ENCODE measurements around the gene ARID1B. TPM values are rescaled to one million over a fixed set of nuclear protein-coding genes. Genes with fewer than 3 reads are reported as not detected.

Gene ARID1B
- total RNA-seq, 1 donor from 2014 or later = 75.4 TPM

DNA sequence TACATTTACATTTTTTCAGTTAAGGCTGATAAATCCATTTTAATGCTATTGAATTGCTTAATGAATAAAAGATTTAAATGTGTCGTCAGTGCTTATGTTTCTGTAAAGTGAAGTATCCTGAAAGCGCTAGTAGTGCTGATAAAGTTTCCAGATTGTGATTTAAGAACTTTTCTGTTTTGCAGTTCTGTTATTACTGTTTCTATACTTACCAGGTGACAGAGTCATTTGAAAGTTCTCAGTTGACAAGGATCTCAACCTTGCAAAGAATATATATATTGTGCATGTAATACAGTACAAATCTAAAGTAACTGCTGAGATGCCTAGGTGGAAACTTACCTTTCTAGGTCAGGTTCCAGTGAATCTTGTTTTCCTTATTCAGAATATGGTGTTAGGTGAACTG lies 201.8 kb downstream of the ARID1B start:
- H3K79me2 ChIP-seq (ENCODE audit: insufficient read depth, low read length) = peaks cover 97% of the 10 kb centered on the region
- no peak for TF ChIP-seq CTCF (IDR thresholded peaks at IDR 0.05; ENCODE audit: insufficient read depth, low read depth, low read length)
- H3K27ac ChIP-seq (ENCODE audit: low read depth, low read length) = no peak overlapping the region
- peaks cover 27% of the 10 kb centered on the region for H3K4me1 Mint-ChIP-seq (ENCODE audit: low read depth, unreplicated experiment)
- H3K9me3 ChIP-seq (ENCODE audit: insufficient read depth, low read depth, low read length) = no peaks in the 10 kb centered on the region
- H3K27me3 Mint-ChIP-seq (ENCODE audit: low read depth, unreplicated experiment) = no peaks in the 10 kb centered on the region
- H3K27me3 ChIP-seq (ENCODE audit: insufficient read depth, low read length) = no peaks in the 10 kb centered on the region
- H2AFZ ChIP-seq (ENCODE audit: low read depth, low read length) = no peak overlapping the region
- no peaks in the 10 kb centered on the region for H3K9me3 Mint-ChIP-seq (ENCODE audit: unreplicated experiment)
- no peaks in the 10 kb centered on the region for H3K4me1 ChIP-seq (ENCODE audit: insufficient read depth, low read length)
- H3K4me2 ChIP-seq (ENCODE audit: low read length) = no peak overlapping the region
- peaks cover 70% of the 10 kb centered on the region for H4K20me1 ChIP-seq (ENCODE audit: insufficient read depth, low read length)
- H3K36me3 Mint-ChIP-seq (ENCODE audit: low read depth, unreplicated experiment) = peaks cover 2% of the 10 kb centered on the region
- H3K4me3 Mint-ChIP-seq (ENCODE audit: unreplicated experiment) = no peak overlapping the region
- H3K9ac ChIP-seq (ENCODE audit: low read length) = no peak overlapping the region
- H3K4me3 ChIP-seq (ENCODE audit: insufficient read depth, low read depth, low read length) = no peak overlapping the region
- no peaks in the 10 kb centered on the region for H3K36me3 ChIP-seq (ENCODE audit: insufficient read depth, low read length)
- no peak overlapping the region for H3K27ac Mint-ChIP-seq (ENCODE audit: unreplicated experiment)
- DNase-seq (ENCODE audit: low read depth) (no peak), FAIRE-seq (no peak)

GRCh38 chr6:156980515-156980914 lies 203.3 kb downstream of the ARID1B start:
- no peak overlapping the region for H3K27ac ChIP-seq (ENCODE audit: low read depth, low read length)
- no peak overlapping the region for H3K4me3 Mint-ChIP-seq (ENCODE audit: unreplicated experiment)
- H3K4me2 ChIP-seq (ENCODE audit: low read length) = no peak overlapping the region
- no peak for DNase-seq (ENCODE audit: low read depth)
- H3K79me2 ChIP-seq (ENCODE audit: insufficient read depth, low read length) = peaks cover 97% of the 10 kb centered on the region
- peaks cover 72% of the 10 kb centered on the region for H4K20me1 ChIP-seq (ENCODE audit: insufficient read depth, low read length)
- H3K9ac ChIP-seq (ENCODE audit: low read length) = no peak overlapping the region
- no peaks in the 10 kb centered on the region for H3K9me3 ChIP-seq (ENCODE audit: insufficient read depth, low read depth, low read length)
- H3K4me1 ChIP-seq (ENCODE audit: insufficient read depth, low read length) = no peaks in the 10 kb centered on the region
- no peak for FAIRE-seq
- H3K4me3 ChIP-seq (ENCODE audit: insufficient read depth, low read depth, low read length) = no peak overlapping the region
- no peak overlapping the region for H2AFZ ChIP-seq (ENCODE audit: low read depth, low read length)
- H3K27me3 ChIP-seq (ENCODE audit: insufficient read depth, low read length) = no peaks in the 10 kb centered on the region
- H3K27me3 Mint-ChIP-seq (ENCODE audit: low read depth, unreplicated experiment) = no peaks in the 10 kb centered on the region
- H3K9me3 Mint-ChIP-seq (ENCODE audit: unreplicated experiment) = no peaks in the 10 kb centered on the region
- no peaks in the 10 kb centered on the region for H3K36me3 ChIP-seq (ENCODE audit: insufficient read depth, low read length)
- H3K27ac Mint-ChIP-seq (ENCODE audit: unreplicated experiment) = no peak overlapping the region
- H3K36me3 Mint-ChIP-seq (ENCODE audit: low read depth, unreplicated experiment) = peaks cover 2% of the 10 kb centered on the region
- TF ChIP-seq CTCF (IDR thresholded peaks at IDR 0.05; ENCODE audit: insufficient read depth, low read depth, low read length) (no peak), EZH2 (IDR thresholded peaks at IDR 0.05; ENCODE audit: insufficient read depth, low read length) (no peak)
- H3K4me1 Mint-ChIP-seq (ENCODE audit: low read depth, unreplicated experiment) = peaks cover 34% of the 10 kb centered on the region

GRCh38 chr6:156980948-156981347 lies 203.8 kb downstream of the ARID1B start:
- Mint-ChIP-seq H3K27me3 (ENCODE audit: low read depth, unreplicated experiment) (no peaks in the 10 kb centered on the region), H3K36me3 (ENCODE audit: low read depth, unreplicated experiment) (peaks cover 2% of the 10 kb centered on the region), H3K4me3 (ENCODE audit: unreplicated experiment) (no peak overlapping the region), H3K9me3 (ENCODE audit: unreplicated experiment) (no peaks in the 10 kb centered on the region), H3K27ac (ENCODE audit: unreplicated experiment) (no peak overlapping the region), H3K4me1 (ENCODE audit: low read depth, unreplicated experiment) (peaks cover 34% of the 10 kb centered on the region)
- Histone ChIP-seq H3K4me3 (ENCODE audit: insufficient read depth, low read depth, low read length) (no peak overlapping the region), H4K20me1 (ENCODE audit: insufficient read depth, low read length) (peaks cover 72% of the 10 kb centered on the region), H3K9me3 (ENCODE audit: insufficient read depth, low read depth, low read length) (no peaks in the 10 kb centered on the region), H3K4me1 (ENCODE audit: insufficient read depth, low read length) (no peaks in the 10 kb centered on the region), H3K27ac (ENCODE audit: low read depth, low read length) (no peak overlapping the region), H3K27me3 (ENCODE audit: insufficient read depth, low read length) (no peaks in the 10 kb centered on the region), H3K4me2 (ENCODE audit: low read length) (no peak overlapping the region), H2AFZ (ENCODE audit: low read depth, low read length) (no peak overlapping the region), H3K9ac (ENCODE audit: low read length) (no peak overlapping the region), H3K36me3 (ENCODE audit: insufficient read depth, low read length) (no peaks in the 10 kb centered on the region), H3K79me2 (ENCODE audit: insufficient read depth, low read length) (peaks cover 97% of the 10 kb centered on the region)
- FAIRE-seq = no peak
- no peak for TF ChIP-seq CTCF (IDR thresholded peaks at IDR 0.05; ENCODE audit: insufficient read depth, low read depth, low read length)
- no peak for DNase-seq (ENCODE audit: low read depth)

Measured in astrocyte (in vitro differentiated cells and primary cell).